ENCODE data around the gene AIG1.

AIG1 gene

GRCh38 chr6:143322386-143322785, 261.7 kb downstream of the AIG1 start:
- Histone ChIP-seq H3K9me3 (ENCODE audit: severe bottlenecking) (peaks cover 4% of the 10 kb centered on the region), H3K27ac (ENCODE audit: poor library complexity, severe bottlenecking) (no peak overlapping the region), H3K36me3 (ENCODE audit: low read depth) (no peaks in the 10 kb centered on the region), H3K4me1 (ENCODE audit: insufficient read depth, poor library complexity, severe bottlenecking) (peaks cover 27% of the 10 kb centered on the region), H3K27me3 (ENCODE audit: insufficient read depth, poor library complexity, severe bottlenecking) (no peaks in the 10 kb centered on the region), H3K4me3 (ENCODE audit: severe bottlenecking) (no peak overlapping the region)
- ATAC-seq (ENCODE audit: low read depth) (no peak), DNase-seq (ENCODE audit: low spot score) (no peak)
- no peak for TF ChIP-seq CTCF (IDR thresholded peaks at IDR 0.05; ENCODE audit: poor library complexity, severe bottlenecking)

GRCh38 chr6:143323729-143324470, 263.2 kb downstream of the AIG1 start:
- peaks cover 2% of the 10 kb centered on the region for H3K9me3 ChIP-seq (ENCODE audit: severe bottlenecking)
- H3K27ac ChIP-seq (ENCODE audit: poor library complexity, severe bottlenecking) = peak overlapping the region; percentile 97
- no peak overlapping the region for H3K4me3 ChIP-seq (ENCODE audit: severe bottlenecking)
- H3K4me1 ChIP-seq (ENCODE audit: insufficient read depth, poor library complexity, severe bottlenecking) = peaks cover 41% of the 10 kb centered on the region
- TF ChIP-seq CTCF (IDR thresholded peaks at IDR 0.05; ENCODE audit: poor library complexity, severe bottlenecking) = no peak
- H3K27me3 ChIP-seq (ENCODE audit: insufficient read depth, poor library complexity, severe bottlenecking) = no peaks in the 10 kb centered on the region
- DNase-seq (ENCODE audit: low spot score) = no peak
- no peaks in the 10 kb centered on the region; the same call in 1 of the 2 replicates for H3K36me3 ChIP-seq (ENCODE audit: low read depth)
- ATAC-seq (ENCODE audit: low read depth) = no peak

GRCh38 chr6:143325379-143326140, 264.9 kb downstream of the AIG1 start:
- DNase-seq (ENCODE audit: low spot score) = no peak
- Histone ChIP-seq H3K27ac (ENCODE audit: poor library complexity, severe bottlenecking) (peak overlapping the region; percentile 97), H3K36me3 (ENCODE audit: low read depth) (no peaks in the 10 kb centered on the region; the same call in 1 of the 2 replicates), H3K9me3 (ENCODE audit: severe bottlenecking) (no peaks in the 10 kb centered on the region), H3K4me1 (ENCODE audit: insufficient read depth, poor library complexity, severe bottlenecking) (peaks cover 56% of the 10 kb centered on the region), H3K27me3 (ENCODE audit: insufficient read depth, poor library complexity, severe bottlenecking) (no peaks in the 10 kb centered on the region), H3K4me3 (ENCODE audit: severe bottlenecking) (no peak overlapping the region)
- no peak for TF ChIP-seq CTCF (IDR thresholded peaks at IDR 0.05; ENCODE audit: poor library complexity, severe bottlenecking)
- ATAC-seq (ENCODE audit: low read depth) = peak; percentile 75

GRCh38 chr6:143328876-143329275, 268.2 kb downstream of the AIG1 start:
- Histone ChIP-seq H3K4me1 (ENCODE audit: insufficient read depth, poor library complexity, severe bottlenecking) (peaks cover 75% of the 10 kb centered on the region), H3K27me3 (ENCODE audit: insufficient read depth, poor library complexity, severe bottlenecking) (no peaks in the 10 kb centered on the region), H3K4me3 (ENCODE audit: severe bottlenecking) (no peak overlapping the region), H3K9me3 (ENCODE audit: severe bottlenecking) (no peaks in the 10 kb centered on the region), H3K27ac (ENCODE audit: poor library complexity, severe bottlenecking) (peak overlapping the region; percentile 97), H3K36me3 (ENCODE audit: low read depth) (peaks cover 5% of the 10 kb centered on the region)
- peak; percentile 72 for ATAC-seq (ENCODE audit: low read depth)
- DNase-seq (ENCODE audit: low spot score) = no peak
- TF ChIP-seq CTCF (IDR thresholded peaks at IDR 0.05; ENCODE audit: poor library complexity, severe bottlenecking) = no peak

Data from RWPE2 (cell line).